ENCODE measurements around the gene TSGA10IP.
A peak's percentile ranks its signal among the peaks of the same experiment; 100 is the strongest.
"Not testable (repeated sequence)": the region's sequence is repeated elsewhere in the genome, so short reads cannot be mapped to it uniquely, and the experiment has no call there.

The TSGA10IP gene

DNA sequence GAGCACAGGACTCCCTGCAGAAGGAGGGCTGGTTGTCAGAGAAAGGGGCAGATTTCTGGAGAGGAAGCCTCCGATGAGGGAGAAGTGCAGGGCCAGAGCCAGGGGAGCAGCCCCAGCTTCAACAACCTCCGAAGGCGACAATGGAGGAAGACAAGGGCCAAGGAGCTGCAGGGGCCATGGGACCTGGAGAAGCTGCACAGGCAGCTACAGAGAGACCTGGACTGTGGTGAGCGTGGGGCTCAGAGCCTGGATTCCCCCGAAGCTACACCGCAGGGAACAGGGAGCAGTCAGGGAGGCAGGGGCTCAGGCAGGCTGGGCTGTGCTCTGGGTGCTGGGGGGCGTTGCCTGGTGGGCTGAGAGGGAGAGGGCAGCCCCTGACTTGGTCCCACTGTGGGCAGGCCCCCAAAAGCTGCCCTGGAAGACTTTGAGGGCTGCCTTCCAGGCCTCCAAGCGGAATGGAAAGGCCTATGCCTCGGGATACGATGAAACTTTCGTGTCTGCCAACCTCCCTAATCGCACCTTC, 2.4 kb downstream of the TSGA10IP start:
- DNase-seq: no peak

DNA sequence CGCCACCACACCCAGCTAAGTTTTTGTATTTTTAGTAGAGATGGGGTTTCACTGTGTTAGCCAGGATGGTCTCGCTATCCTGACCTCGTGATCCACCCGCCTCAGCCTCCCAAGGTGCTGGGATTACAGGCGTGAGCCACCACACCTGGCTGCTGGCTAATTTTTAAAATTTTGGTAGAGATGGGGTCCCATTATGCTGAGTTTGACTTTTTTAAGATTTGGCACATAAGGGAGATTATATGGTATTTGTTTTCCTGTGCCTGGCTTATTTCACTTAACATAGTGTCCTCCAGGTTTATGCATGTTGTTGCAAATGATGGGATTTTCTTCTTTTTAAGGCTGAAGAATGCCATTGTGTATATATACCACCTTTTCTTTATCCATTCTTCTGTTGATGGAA, 5.4 kb downstream of the TSGA10IP start:
- DNase-seq: not testable (repeated sequence)

DNA sequence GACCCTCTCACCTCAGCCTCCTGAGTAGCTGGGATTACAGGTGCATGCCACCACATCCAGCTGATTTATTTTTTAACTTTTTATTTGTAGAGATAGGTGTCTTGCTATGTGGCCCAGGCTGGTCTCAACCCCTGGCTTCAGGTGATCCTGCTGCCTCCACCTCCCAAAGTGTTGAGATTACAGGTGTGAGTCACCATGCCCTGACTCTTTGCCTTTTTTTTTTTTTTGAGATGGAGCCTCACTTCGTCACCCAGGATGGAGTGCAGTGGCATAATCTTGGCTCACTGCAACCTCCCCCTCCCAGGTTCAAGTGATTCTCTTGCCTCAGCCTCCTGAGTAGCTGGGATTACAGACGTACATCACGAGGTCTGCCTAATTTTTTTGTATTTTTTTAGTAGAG, 6.4 kb downstream of the TSGA10IP start:
- DNase-seq: not testable (repeated sequence)

DNA sequence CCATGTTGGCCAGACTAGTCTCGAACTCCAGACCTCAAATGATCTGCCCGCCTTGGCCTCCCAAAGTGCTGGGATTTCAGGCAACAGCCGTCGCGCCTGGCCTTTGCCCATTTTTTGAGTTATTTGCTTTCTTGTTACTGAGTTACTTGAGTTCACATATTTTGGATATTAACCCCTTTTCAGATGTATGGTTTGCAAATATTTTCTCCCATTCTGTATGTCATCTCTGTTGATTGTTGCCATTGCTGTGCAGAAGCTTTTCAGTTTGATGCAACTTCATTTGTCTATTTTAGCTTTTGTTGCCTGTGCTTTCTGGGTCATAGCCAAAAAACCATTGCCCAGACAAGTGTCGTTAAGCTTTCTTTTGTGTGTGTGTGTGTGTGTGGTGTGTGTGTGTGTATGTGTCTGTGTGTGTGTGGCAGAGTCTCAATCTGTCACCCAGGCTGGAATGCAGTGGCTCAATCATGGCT, 6.8 kb downstream of the TSGA10IP start:
- DNase-seq: no peak

DNA sequence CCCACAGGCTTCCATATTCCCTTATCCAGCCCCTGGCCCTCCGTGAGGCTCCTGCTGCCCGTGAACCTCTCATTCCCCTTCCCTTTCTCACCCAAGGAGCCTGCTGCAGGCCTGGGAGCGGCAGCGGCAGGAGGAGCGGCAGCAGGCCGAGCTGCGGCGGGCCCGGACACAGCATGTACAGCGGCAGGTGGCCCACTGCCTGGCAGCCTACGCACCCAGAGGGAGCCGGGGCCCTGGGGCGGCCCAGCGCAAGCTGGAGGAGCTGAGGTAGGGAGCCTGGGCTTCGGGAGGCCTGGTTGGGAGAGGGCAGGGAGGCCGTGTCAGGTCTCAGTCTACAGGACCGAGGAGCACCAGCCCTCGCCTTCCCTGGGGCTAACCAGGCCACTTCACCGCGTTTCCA, 8.2 kb downstream of the TSGA10IP start:
- no peak for DNase-seq

DNA sequence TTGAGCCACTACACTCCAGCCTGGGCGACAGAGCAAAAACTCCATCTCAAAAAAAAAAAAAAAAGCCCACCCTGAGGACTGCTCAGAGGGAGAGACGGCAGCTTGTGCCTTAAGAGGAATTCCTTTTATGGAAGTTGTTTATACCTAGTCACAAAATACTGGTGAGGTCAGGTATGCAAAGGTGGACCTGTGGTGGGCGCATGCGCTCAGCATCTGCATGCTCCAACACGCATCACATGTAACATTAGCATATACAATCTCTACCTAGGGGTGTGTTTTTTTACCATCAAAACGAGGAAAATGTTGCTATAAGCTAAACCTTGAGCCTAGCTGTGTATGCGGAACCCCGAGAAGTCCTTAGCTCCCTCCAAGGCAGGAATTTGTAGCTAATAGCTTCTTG, 9.5 kb downstream of the TSGA10IP start:
- no peak for DNase-seq

DNA sequence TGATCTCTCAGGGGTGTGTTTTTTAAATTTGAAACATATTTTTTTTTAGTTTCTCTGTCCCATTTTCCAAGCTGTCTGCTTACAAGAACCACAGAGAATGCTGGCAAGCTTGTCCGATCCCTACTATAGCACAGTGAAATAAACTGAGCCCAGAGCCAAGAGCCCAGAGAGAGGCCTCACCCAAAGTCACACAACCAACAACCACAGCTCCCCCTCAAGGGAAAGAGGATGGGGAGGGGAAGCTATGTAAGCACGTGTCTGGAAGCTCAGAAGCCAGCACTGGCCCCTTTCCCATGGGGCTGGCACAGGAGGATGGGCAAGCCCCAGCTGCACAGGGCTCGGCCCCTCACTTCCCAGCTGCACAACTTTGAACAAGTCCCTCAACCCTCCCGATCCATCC, 13.0 kb downstream of the TSGA10IP start:
- no peak for DNase-seq

DNA sequence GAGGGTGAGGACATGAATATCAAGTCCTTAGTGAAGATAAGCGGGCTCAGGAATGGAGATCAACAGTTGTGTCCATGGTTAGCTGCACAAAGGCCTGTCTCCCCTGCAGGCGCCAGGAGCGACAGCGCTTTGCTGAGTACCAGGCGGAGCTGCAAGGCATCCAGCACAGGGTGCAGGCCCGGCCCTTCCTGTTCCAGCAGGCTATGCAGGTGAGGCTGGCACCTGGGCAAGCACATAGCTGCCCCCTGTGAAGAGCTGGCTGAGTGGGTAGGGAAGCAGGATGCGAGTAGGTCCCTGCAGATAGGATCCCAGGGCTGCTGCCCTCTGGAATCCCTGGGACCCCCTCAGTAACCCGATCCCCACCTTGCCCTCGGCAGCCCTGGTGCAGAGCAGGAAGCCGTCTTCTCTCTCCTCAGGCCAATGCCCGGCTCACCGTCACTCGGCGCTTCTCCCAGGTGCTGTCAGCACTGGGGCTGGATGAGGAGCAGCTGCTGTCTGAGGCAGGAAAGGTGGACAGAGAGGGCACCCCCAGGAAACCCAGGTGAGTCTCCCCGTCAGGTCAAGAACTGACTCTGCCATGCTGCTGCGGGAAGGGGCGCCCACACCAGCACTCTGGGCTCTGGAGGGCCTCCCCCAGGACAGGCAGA, 13.6 kb downstream of the TSGA10IP start:
- no peak for DNase-seq

DNA sequence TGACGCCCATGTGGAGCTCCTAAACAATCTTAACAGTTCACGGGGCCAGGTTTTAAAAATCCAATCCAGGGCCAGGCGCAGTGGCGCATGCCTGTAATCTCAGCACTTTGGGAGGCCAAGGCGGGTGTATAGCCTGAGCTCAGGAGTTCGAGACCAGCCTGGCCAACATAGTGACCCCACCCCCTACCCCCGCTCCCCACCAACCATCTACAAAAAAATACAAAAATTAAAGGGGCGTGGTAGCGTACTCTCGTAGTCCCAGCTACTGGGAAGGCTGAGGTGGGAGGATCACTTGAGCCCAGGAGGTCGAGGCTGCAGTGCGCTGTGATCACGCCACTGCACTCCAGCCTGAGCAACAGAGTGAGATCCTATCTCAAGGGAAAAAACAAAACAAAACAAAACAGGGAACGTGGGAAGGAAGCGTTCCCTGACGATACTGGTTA, 15.6 kb downstream of the TSGA10IP start:
- no peak for DNase-seq

DNA sequence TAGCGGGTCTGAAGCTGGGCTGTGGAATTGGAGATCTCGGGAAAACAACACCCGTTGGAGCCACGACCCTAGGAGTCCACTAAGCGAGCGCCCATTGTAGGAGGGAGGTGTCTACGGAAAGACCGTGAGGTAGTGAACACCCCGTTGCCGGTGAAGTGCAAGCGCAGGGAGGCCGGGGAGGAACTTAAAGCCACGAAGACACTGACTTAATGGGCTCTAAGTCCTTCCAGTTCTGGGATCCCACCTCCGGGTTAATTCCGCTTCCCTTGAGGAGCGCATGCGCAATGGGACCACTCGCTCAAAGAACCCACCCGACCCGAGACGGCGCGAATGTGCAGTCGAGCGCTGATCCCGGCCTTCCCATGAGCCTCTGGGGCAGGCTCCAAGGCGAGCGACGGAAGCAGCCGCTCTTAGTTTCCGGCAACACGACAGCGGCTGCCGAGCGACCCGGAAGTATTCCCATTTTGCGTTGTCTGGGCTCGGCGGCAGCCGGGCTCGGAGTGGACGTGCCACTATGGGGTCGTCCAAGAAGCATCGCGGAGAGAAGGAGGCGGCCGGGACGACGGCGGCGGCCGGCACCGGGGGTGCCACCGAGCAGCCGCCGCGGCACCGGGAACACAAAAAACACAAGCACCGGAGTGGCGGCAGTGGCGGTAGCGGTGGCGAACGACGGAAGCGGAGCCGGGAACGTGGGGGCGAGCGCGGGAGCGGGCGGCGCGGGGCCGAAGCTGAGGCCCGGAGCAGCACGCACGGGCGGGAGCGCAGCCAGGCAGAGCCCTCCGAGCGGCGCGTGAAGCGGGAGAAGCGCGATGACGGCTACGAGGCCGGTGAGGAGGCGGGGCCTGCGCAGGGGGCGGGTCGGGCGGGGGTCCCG, 16.2 kb downstream of the TSGA10IP start, which contains the start of gene SART1:
TSS of gene SART1 (plus strand) at position 468 of the 874 bp plus-strand sequence. CDS start at position 515, 47 bp downstream.
- DNase-seq: peak; percentile 98

DNA sequence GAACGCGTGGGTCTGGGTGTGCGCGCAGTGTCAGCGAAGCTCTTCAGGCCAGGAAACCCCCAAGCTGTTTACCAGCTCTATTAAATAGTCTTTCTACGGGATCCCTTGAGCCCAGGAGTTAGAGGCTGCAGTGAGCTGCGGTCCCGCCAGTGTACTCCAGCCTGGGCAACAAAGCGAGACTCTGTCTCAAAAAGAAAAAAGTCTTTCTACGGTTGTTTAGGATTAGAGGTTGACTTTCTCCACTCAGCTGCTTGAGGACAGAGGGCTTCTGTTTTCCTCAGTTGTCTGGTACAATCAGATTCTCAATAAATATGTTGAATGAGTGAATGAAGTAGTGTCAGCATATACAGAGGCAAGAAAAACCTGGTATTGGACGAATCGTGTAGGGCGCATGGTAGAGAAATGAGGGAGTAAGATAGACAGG, 16.9 kb downstream of the TSGA10IP start:
- no peak for DNase-seq

DNA sequence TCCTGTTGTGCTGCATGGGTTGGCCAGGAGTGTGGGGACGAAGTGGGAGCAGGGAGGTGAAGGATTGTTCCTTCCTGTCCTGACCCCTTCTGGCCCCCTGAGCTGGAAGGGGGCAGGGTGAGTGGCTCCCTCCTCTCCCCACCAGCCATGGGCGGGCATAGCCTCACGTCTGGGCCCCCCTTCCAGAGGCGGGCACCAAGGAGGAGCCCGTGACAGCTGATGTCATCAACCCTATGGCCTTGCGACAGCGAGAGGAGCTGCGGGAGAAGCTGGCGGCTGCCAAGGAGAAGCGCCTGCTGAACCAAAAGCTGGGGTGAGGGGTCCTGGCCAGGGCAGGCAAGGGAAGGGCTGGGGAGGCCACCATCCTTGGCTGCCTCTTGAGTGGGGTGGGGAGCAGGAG, 19.6 kb downstream of the TSGA10IP start:
- no peak for DNase-seq

DNA sequence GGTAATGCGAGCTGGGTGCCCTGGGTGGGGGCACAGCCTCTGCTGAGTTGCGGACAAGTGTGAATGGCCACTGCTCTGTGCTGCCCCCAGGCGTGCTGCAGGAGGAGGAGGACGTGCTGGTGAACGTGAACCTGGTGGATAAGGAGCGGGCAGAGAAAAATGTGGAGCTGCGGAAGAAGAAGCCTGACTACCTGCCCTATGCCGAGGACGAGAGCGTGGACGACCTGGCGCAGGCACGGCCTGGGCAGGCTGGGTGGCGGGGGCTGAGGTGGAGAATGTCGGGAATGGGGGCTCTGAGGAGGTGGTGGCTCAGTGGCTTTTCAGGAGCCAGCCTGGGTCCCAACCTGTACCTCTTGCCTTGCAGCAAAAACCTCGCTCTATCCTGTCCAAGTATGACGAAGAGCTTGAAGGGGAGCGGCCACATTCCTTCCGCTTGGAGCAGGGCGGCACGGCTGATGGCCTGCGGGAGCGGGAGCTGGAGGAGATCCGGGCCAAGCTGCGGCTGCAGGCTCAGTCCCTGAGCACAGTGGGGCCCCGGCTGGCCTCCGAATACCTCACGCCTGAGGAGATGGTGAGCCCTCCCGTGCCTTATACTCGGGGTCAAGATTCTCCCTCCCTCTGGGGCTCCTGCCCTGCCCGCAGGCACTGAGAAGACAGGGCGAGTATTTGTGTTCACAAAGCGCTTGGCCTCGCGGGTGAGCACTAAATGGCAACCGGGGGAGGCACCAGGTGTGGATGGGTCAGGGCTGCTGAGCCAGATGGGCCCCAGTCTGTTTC, 20.9 kb downstream of the TSGA10IP start:
- DNase-seq: no peak

DNA sequence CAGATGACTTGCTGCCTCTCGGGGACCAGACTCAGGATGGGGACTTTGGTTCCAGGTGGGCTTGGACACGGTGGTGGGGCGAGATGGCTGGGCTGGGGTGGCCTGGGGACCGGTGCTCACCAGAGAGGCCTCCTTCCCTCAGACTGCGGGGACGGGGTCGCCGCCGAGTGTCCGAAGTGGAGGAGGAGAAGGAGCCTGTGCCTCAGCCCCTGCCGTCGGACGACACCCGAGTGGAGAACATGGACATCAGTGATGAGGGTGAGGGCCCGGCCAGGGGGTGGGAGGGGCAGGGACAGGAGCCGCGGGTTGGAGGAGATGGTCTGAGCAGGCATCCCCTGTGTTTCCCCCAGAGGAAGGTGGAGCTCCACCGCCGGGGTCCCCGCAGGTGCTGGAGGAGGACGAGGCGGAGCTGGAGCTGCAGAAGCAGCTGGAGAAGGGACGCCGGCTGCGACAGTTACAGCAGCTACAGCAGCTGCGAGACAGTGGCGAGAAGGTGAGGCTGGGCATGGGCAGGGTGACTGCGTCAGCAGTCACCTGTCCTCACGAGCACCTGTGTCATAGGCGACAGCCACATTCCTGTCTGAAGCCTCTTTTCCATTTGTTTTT, 22.2 kb downstream of the TSGA10IP start:
- no peak for DNase-seq

DNA sequence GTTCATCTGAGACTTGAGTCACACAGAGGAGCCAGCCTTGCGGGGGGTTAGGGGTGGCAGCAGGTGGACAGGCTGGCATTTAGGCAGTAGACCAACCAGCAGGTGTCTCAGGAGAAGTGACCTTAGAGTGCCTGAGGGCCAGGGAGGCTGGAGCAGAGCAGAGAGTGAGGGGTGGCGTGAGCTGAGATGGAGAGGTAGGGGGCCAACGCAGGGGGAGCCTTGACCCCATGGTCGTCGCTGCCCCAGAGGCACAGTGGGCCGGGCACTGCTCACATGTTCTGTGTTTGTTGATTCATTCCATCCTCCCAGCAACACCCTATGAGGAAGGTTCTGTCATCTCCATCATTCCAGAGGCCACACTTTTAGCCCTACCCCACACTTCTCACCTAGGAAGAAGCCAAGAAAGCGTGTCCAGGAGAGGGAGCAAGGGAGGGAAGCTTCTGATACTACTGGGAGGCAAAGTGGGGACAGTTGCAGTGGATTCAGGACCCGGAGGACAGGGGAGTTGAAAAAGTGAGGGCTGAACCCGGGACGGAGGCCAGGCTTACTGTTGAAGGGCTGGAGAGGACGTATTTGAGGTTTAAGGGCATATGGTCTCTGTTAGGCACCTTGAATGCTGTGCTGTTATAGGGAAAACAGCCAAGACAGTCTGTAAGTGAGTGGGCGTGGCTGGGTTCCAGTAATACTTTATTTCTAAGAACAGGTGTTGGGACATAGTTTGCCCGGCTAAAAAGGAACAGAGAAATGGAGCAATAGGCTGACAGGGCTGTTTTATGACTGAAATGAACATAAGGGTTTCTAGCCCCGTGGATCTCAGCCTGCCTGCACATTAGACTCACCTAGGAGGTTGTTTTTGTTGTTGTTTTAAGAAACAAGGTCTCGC, 23.6 kb downstream of the TSGA10IP start:
- DNase-seq: no peak

DNA sequence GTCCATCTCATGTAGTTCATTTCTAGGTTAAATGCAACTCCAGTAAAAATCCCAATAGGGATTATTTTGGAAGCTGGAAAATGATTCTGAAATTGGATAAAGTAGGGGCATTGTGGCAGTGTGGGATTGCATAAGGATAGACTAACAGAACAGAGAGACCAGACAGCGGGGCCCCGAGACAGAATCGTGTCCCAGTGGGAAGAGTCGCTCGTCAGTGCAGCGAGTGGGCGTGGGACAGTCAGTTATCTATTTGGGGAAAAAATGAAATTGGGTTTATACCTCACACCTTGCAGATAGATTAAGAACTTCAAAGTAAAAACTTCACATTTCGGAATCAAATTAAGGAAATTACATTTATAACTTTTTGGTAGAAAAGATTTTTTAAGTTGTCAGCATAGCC, 26.8 kb downstream of the TSGA10IP start:
- no peak for DNase-seq

DNA sequence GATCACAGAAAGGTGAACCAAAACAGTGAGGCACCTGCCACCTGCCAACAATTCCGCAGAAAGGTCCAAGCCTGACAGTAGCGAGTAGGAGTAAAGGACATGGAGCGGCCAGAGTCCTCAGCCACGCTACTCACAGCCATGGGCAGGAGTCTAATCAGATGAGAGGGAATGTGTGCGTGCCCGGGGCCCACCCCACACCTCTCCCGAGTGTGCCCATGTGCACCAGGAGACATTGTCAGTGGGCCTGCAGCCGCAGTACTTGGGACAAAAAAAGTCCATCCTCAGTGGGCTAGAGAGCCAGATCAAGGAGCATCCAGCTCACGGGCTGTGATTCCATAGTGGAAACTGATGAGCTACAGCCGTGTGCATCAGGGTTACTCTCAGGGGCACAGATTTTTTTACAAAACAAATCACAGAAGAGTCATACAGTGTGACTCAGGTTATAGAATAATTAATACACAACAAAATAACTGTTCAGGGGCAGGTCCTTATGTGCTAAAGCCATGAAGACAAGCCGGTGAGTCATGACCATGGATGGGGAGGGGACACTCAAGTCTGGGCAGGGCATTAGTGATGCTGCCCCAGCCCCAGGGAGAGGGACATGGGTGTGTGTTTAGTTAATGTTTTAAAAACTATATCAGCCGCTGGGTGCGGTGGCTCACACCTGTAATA, 28.3 kb downstream of the TSGA10IP start:
- DNase-seq: peak; percentile 46

DNA sequence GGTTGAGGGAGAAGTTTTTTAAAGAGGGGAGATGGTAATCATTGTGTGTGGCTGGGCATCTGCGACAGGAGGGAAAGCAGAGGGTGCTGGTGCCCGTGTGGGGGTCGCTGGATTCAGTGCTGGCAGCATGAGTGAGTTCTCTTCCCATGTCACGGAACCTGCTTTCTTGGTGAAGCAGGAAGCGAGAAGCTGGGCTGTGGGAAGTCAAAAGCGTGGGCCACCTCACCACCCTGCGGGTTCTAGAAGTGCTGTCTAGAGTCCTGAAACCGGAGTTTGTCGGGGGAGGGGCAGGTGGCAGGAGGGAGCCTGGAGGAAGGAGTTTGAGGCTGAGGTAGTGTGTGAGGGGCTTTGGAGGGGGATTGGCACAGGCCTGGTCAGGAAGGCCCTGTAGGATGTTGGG, 30.5 kb downstream of the TSGA10IP start:
- DNase-seq: no peak

DNA sequence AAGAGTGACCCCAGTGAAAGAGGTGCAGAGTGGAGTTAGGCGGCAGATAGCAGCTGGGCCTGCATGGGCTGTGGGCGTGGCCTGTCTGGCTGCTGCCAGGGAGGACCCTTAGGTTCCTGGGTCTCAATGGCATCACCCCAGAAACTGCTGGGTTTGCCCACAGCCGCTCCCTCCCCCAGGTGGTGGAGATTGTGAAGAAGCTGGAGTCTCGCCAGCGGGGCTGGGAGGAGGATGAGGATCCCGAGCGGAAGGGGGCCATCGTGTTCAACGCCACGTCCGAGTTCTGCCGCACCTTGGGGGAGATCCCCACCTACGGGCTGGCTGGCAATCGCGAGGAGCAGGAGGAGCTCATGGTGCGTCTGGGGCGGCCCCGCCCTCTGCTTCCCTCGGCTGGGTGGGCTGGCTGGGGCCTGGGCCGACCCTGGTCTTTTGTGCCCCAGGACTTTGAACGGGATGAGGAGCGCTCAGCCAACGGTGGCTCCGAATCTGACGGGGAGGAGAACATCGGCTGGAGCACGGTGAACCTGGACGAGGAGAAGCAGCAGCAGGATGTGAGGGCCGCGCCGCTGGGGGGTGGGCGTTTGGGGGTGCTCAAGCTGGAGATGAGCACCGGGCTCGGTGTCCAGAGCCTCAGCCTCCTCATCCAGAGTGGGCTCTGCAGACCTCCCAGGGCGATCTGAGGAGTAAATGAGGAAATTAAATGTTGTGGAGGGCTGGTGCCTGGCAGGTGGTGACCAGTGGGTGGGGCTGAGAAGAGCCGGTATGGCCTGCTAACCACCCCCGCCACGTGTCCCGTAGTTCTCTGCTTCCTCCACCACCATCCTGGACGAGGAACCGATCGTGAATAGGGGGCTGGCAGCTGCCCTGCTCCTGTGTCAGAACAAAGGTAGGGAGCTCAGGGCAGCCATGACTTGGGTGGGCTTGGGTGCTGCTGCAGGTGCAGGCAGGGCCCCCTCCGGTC, 31.2 kb downstream of the TSGA10IP start:
- no peak for DNase-seq
